Suprapubic skin (tissue), 3 donors: Measurements from ENCODE around the gene NAGLU.

Experiments used
- CTCF ChIP-seq, 2 donors: fragments of 200-600 bp in 1 of 2; fragments of 450-650 bp in 1 of 2; sonication (generic) in 1 of 2; IDR thresholded peaks; one replicate each; pipeline ENCODE4 v1.5.1; 2016 to 2019; ENCODE audit warnings: antibody characterized with exemption in 2 of 2, mild to moderate bottlenecking in 1 of 2, moderate library complexity in 1 of 2
- EP300 ChIP-seq: sonication (generic); formaldehyde crosslinking; IDR thresholded peaks from one replicate; pipeline ENCODE4 v1.6.1; 2017; ENCODE audit warnings: antibody characterized with exemption

- peak; percentile 23 to 60 for TF ChIP-seq CTCF (IDR thresholded peaks at IDR 0.05)
- no peak for TF ChIP-seq EP300
Observed at GRCh38 chr17:42531455-42532354, 4.3 kb upstream of the NAGLU start.
